Right kidney (tissue), 1 donor: ENCODE data around the gene RBM33.

Experiments
- DNase-seq: peaks from one replicate; pipeline ENCODE4 v3.0.0-alpha.2; 2016

RBM33 gene

DNA sequence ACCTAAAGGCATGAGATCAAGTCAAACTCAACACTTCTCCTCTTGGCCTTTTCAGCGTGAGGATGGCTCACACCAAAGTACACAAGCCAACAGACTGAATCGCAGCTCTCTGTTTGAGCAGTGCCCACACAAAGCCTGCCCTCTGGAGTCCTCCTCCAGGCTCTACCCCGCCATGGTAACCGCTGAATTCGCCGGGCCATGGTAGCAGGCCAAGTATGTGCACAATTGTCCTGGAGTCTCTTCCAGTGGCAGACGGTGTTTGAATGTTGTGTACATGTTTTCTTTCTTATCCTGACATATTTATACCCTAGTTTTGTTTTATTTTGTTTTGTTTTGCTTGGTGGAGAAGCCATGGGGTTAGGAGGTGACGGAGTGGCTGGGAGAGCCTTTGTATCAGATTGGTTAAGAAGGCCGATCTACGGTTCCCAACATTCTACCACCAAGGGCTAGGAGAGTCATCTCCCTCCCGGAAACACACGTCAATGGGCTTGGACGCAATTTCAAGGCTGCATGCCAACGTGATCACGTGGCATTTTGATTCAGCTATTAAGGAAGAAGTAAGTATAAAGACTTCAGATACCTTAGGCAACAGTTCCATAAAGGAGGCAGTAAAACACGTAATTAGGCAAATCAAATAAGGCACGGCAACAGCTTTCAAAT lies 179.9 kb downstream of the RBM33 start:
- DNase-seq, result no peak

DNA sequence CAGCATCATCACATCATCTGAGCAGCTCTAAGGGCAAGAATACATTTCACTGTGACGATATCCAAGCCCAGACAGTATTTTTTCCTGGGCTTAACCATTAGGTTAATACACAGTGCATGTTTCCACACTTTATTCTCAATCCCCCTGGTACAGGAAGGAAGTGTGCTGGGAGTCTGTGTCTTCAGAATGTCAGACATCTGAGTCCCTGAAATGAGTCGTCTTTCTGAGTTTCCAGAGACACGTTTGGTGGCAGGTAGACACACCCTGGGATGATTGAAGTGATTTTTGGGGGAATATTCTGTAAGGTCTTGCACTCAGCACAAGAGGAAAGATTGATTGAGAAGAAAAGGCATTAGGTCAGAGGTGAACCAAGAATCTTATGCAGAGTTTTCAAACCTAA lies 180.9 kb downstream of the RBM33 start:
- DNase-seq, result no peak

DNA sequence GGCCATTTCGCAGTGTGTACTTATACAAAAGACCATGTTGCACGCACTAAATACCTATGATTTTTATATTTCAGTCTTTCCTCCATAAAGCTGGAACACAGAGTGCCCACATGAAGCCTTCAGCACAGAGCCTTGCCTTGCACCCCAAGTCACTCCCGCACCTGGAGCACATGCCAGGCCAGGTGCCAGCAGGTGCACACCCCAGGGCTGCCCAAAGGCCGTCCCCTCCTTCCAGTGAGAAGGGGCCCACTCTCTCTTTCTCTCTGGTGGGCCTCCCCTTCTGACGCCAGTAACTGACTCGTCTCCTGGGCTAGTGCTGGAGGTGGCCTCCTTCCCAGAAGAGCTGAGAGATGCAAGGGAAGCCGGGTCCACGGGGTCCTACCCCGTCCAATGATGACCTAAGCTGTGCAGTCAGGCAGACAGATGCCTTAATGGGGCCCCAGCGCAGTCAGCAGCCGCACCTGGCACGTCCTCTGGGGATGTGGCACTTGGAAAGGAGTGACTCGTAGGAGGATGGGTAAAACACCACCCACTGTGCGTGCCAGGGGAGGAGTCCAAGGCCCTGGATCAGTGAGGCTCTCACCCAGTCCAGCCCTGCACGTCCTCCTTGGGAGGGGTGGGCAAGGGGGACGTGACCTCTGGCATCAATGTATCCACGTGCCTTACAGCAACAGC lies 185.5 kb downstream of the RBM33 start:
- no peak for DNase-seq
